ENCODE data around the gene WWOX. TPM values are rescaled to one million over a fixed set of nuclear protein-coding genes. Genes with fewer than 3 reads are reported as not detected.

Gene WWOX
- polyA plus RNA-seq, 2 of the 4 experiments (the other 2 are of a cell fraction), result 16.0 to 17.2 TPM

DNA sequence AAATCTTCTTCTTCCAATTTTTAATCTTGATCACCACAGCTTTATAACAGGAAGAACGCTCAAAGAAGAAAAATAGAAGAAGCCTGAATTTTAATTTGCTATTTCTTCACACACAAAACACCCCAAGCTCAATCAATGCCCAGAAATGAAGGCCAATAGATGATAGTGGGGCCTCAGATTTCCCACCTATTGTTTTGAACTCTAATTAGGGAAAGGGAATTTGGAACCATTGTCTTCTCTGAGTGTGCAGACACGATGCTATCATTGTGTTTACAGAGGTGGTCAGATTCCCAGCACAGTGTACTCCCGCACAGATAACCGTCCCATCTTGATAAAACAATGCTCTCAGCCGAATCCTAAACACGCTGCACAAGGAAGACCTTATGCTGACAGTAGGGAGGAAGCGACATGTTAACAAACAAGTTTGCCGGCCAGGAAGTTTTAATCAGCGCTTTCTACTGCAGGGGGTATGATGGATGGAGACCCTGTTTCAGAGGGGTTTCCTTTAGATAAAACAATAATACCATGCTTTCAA is 816.4 kb downstream of the WWOX start:
- DNase-seq (ENCODE audit: low read depth in 1 of 2, low spot score in 1 of 2) (no peak), ATAC-seq (no peak), FAIRE-seq (no peak)
- WGBS (ENCODE audit: missing lambda C conversion rate), result 20% methylated on average over 9 of the region's 9 CpGs
- POLR2A ChIA-PET, result no interaction called here
- CTCF ChIA-PET, result interaction anchor here (2.0 kb wide), 1 partner anchor 10 kb away, joined by 4 read pairs; no protein-coding TSS in a partner anchor
- Histone ChIP-seq H3K4me3 (no peak overlapping the region), H3K4me2 (no peak overlapping the region), H3K27ac (no peak overlapping the region), H3K9me3 (peaks cover 6% of the 10 kb centered on the region; the same call in 1 of the 3 replicates), H3K4me1 (no peaks in the 10 kb centered on the region)
- TF ChIP-seq RARB (CRISPR knock-in tag; IDR thresholded peaks at IDR 0.05) (no peak), FOXS1 (CRISPR knock-in tag; IDR thresholded peaks at IDR 0.05) (no peak), NR3C1 (IDR thresholded peaks at IDR 0.05) (no peak), EP300 (IDR thresholded peaks at IDR 0.05) (no peak), KDM5A (IDR thresholded peaks at IDR 0.05) (no peak), RAD21 (conservative IDR thresholded peaks at IDR 0.05 in 1 of 2, IDR thresholded peaks at IDR 0.05 in 1 of 2) (no peak), JUNB (IDR thresholded peaks at IDR 0.05) (no peak)
- TF ChIP-seq, protein P1, sequence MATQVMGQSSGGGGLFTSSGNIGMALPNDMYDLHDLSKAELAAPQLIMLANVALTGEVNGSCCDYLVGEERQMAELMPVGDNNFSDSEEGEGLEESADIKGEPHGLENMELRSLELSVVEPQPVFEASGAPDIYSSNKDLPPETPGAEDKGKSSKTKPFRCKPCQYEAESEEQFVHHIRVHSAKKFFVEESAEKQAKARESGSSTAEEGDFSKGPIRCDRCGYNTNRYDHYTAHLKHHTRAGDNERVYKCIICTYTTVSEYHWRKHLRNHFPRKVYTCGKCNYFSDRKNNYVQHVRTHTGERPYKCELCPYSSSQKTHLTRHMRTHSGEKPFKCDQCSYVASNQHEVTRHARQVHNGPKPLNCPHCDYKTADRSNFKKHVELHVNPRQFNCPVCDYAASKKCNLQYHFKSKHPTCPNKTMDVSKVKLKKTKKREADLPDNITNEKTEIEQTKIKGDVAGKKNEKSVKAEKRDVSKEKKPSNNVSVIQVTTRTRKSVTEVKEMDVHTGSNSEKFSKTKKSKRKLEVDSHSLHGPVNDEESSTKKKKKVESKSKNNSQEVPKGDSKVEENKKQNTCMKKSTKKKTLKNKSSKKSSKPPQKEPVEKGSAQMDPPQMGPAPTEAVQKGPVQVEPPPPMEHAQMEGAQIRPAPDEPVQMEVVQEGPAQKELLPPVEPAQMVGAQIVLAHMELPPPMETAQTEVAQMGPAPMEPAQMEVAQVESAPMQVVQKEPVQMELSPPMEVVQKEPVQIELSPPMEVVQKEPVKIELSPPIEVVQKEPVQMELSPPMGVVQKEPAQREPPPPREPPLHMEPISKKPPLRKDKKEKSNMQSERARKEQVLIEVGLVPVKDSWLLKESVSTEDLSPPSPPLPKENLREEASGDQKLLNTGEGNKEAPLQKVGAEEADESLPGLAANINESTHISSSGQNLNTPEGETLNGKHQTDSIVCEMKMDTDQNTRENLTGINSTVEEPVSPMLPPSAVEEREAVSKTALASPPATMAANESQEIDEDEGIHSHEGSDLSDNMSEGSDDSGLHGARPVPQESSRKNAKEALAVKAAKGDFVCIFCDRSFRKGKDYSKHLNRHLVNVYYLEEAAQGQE (IDR thresholded peaks at IDR 0.05), result no peak
- TF ChIP-seq, protein P2, sequence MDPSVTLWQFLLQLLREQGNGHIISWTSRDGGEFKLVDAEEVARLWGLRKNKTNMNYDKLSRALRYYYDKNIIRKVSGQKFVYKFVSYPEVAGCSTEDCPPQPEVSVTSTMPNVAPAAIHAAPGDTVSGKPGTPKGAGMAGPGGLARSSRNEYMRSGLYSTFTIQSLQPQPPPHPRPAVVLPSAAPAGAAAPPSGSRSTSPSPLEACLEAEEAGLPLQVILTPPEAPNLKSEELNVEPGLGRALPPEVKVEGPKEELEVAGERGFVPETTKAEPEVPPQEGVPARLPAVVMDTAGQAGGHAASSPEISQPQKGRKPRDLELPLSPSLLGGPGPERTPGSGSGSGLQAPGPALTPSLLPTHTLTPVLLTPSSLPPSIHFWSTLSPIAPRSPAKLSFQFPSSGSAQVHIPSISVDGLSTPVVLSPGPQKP (IDR thresholded peaks at IDR 0.05; ENCODE audit: low read depth, low read length), result no peak

DNA sequence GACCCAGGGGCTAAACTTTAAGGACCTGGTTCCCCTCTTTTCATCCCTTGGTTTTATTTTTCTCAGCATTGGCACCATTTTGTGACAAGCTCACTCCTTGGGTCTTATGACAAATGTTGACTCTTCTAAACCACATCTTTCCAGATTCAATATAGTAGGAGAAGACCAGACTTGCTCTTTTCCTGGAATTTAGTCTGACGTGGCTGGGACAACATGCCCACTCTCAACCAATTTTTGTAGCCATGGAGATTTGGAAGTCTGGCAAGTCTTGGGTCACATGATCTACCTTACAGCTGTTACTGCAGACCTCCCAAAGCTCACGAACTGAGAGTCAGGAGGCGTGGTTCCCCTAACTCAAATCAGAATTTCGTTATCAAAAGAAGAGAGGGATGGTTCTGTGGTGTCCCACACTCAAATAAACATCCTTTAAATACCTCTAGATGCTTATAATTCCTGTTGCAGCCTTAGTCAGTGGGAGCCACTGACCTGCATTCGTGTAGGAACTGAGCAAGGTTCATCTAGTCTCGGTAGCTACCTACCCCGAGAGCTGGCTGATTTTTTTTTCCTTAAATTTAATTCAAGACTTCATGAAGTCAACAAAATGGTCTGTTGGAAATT is 817.6 kb downstream of the WWOX start:
- CTCF ChIA-PET, result interaction anchor here (2.0 kb wide), 1 partner anchor 9 kb away, joined by 4 read pairs; no protein-coding TSS in a partner anchor
- no peaks in the 10 kb centered on the region for H3K4me1 ChIP-seq
- POLR2A ChIA-PET, result no interaction called here
- WGBS (ENCODE audit: missing lambda C conversion rate), result 11% methylated on average over 7 of the region's 7 CpGs
- no peak overlapping the region for H3K27ac ChIP-seq
- DNase-seq (ENCODE audit: low read depth in 1 of 2, low spot score in 1 of 2) (no peak), ATAC-seq (no peak), FAIRE-seq (no peak)
- no peak overlapping the region for H3K4me2 ChIP-seq
- no peak for TF ChIP-seq CEBPB (IDR thresholded peaks at IDR 0.05)
- TF ChIP-seq, protein P3, sequence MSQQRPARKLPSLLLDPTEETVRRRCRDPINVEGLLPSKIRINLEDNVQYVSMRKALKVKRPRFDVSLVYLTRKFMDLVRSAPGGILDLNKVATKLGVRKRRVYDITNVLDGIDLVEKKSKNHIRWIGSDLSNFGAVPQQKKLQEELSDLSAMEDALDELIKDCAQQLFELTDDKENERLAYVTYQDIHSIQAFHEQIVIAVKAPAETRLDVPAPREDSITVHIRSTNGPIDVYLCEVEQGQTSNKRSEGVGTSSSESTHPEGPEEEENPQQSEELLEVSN (IDR thresholded peaks at IDR 0.05; ENCODE audit: borderline replicate concordance, low read depth), result no peak
- TF ChIP-seq, protein P2 (IDR thresholded peaks at IDR 0.05; ENCODE audit: low read depth, low read length), result no peak
- H3K4me3 ChIP-seq, result no peak overlapping the region
- H3K9me3 ChIP-seq, result peaks cover 12% of the 10 kb centered on the region; the same call in 2 of the 3 replicates

DNA sequence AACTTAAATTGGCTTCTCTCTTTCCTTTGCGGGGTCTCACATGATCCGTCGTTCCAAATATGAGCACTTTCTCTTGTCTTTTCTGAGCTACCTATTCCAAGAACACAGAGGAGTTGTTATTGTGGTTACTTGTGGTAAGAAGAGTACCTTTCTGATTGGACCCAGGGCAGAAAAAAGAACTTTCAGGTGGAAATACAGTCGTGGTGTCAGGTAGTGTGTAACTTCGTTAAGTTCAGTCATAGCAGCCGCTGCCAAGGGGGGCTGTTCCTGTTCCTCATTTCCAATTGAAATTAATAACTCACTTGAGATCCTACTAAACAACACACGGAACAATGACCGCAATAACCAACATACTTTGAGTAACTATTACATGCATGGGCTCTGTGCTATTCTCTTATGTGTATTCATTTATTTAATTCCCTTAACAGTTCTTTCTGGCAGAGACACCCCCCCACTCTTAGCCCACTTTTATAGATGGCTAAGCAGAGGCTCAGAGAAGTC is 819.4 kb downstream of the WWOX start:
- no peak for FAIRE-seq
- H3K9me3 ChIP-seq, result peaks cover 8% of the 10 kb centered on the region; the same call in 2 of the 3 replicates
- H3K4me3 ChIP-seq, result no peak overlapping the region
- no peaks in the 10 kb centered on the region for H3K4me1 ChIP-seq
- POLR2A ChIA-PET, result no interaction called here
- H3K27ac ChIP-seq, result no peak overlapping the region
- CTCF ChIA-PET, result interaction anchor here (1.3 kb wide), 1 partner anchor 18 kb away, joined by 3 read pairs; no protein-coding TSS in a partner anchor
- 46% methylated on average over 8 of the region's 8 CpGs for WGBS (ENCODE audit: missing lambda C conversion rate)
- DNase-seq (ENCODE audit: low read depth in 1 of 2, low spot score in 1 of 2), result no peak
- no peak overlapping the region for H3K4me2 ChIP-seq
- no peak for ATAC-seq
- TF ChIP-seq HDAC2 (IDR thresholded peaks at IDR 0.05), result no peak
- TF ChIP-seq EHF (CRISPR knock-in tag; IDR thresholded peaks at IDR 0.05), result no peak
- TF ChIP-seq ZFP36 (IDR thresholded peaks at IDR 0.05; ENCODE audit: borderline replicate concordance, partially characterized antibody), result no peak
- no peak for TF ChIP-seq FOSL2 (IDR thresholded peaks at IDR 0.05)
- no peak for TF ChIP-seq FOSL2 (CRISPR knock-in tag; IDR thresholded peaks at IDR 0.05)
- TF ChIP-seq ZC3H11A (IDR thresholded peaks at IDR 0.05), result no peak
- TF ChIP-seq CBX8 (IDR thresholded peaks at IDR 0.05), result no peak
- TF ChIP-seq JUN (IDR thresholded peaks at IDR 0.05), result no peak
- TF ChIP-seq RCOR1 (IDR thresholded peaks at IDR 0.05; ENCODE audit: low read depth, low read length), result no peak
- TF ChIP-seq TFCP2L1 (CRISPR knock-in tag; IDR thresholded peaks at IDR 0.05), result no peak
- TF ChIP-seq TP53 (CRISPR knock-in tag; IDR thresholded peaks at IDR 0.05), result no peak
- no peak for TF ChIP-seq RNF2 (IDR thresholded peaks at IDR 0.05; ENCODE audit: borderline replicate concordance, low read depth)
- TF ChIP-seq CHD4 (IDR thresholded peaks at IDR 0.05; ENCODE audit: borderline replicate concordance), result no peak
- TF ChIP-seq, protein P4, sequence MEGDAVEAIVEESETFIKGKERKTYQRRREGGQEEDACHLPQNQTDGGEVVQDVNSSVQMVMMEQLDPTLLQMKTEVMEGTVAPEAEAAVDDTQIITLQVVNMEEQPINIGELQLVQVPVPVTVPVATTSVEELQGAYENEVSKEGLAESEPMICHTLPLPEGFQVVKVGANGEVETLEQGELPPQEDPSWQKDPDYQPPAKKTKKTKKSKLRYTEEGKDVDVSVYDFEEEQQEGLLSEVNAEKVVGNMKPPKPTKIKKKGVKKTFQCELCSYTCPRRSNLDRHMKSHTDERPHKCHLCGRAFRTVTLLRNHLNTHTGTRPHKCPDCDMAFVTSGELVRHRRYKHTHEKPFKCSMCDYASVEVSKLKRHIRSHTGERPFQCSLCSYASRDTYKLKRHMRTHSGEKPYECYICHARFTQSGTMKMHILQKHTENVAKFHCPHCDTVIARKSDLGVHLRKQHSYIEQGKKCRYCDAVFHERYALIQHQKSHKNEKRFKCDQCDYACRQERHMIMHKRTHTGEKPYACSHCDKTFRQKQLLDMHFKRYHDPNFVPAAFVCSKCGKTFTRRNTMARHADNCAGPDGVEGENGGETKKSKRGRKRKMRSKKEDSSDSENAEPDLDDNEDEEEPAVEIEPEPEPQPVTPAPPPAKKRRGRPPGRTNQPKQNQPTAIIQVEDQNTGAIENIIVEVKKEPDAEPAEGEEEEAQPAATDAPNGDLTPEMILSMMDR (IDR thresholded peaks at IDR 0.05), result no peak
- TF ChIP-seq HEYL (CRISPR knock-in tag; IDR thresholded peaks at IDR 0.05), result no peak
